ELF-1 (cell line): ENCODE measurements around the gene FUBP3.

ENCODE experiments used
- DNase-seq: peaks from one replicate; pipeline ENCODE4 v3.0.0-alpha.2; 2016; ENCODE audit warnings: low read depth, low spot score

The FUBP3 gene

GRCh38 chr9:130634191-130634768 is 54.9 kb downstream of the FUBP3 start:
- DNase-seq: no peak

DNA sequence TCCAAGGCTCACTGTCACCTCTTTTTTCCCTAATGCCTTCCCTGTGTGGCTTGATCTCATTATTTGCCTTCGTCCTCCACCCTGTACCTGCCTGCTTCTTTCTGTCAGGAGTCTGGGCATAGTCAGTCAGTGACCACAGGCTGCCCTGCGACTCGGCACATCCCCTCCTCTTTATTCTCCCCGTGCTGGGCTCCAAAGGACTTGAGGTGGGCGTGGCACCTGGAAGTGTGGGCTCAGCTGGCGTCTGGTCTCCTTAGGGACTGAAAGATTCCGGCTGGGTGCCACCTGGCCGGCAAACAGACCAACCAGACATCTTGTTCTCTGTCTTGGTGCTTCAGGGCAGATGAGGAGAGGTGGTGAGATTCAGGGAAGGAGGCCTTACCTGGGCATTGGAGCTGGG is 55.4 kb downstream of the FUBP3 start:
- DNase-seq: no peak

- DNase-seq: no peak
Measured at GRCh38 chr9:130635306-130635705, 55.9 kb downstream of the FUBP3 start.

- DNase-seq: no peak
Measured at GRCh38 chr9:130635721-130636647, 56.6 kb downstream of the FUBP3 start.

GRCh38 chr9:130636648-130637020 is 57.3 kb downstream of the FUBP3 start:
- no peak for DNase-seq

GRCh38 chr9:130638284-130639123 is 59.1 kb downstream of the FUBP3 start:
- DNase-seq: no peak

- DNase-seq: no peak
Measured at GRCh38 chr9:130639124-130639765, 59.9 kb downstream of the FUBP3 start.

DNA sequence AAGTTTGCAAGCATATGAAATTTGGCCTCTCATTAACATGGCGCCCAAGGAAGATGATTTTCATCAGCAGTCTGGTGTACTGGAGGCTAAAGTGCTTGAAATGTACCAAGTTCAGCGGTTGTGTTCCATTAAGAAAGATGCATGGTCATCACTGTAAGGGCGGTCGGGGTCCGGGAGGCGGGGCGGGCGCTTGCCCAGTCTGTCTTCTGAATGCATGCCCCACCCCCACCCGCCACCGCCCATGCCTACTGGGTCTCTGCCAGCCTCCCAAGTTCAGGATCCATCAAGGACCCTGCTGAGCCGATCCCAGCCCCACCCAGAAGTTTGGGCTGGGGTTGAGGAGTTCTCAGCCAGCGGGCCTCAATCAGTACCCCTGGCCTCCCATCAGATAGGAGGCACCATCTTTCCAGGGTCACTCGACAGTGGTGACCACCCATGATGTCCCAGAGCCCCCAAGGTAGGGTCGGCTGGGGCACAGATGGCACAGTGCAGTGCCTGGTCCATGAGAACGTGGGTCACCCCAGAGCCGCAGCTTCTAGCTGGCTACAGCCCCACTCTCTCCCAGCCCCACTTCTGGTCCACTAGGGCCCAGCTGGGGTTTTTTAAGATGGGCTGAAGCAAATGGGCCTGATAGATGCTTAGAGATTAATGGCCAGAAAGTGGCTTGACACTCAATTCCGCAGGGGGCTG is 60.6 kb downstream of the FUBP3 start:
- DNase-seq: no peak

DNA sequence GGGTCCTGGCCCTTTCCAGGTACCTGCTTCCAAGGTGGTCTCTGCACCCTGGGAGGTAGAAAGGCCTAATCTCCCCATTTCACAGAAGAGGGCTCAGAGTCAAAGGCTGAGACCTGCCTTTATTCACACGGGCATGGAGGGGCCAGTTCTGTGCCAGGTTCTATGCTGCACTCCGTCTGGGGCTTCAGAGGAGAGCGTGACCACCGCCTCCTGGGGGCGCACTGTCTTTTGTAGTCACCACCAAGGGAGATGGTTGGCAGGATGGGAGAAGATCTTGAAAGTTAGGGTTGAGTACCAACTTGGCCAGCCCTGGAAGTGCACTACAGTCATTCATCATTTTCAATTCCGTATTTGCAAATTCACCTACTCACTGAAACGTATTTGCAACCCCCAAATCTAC is 61.3 kb downstream of the FUBP3 start:
- no peak for DNase-seq

GRCh38 chr9:130642926-130643325 is 63.5 kb downstream of the FUBP3 start:
- no peak for DNase-seq

DNA sequence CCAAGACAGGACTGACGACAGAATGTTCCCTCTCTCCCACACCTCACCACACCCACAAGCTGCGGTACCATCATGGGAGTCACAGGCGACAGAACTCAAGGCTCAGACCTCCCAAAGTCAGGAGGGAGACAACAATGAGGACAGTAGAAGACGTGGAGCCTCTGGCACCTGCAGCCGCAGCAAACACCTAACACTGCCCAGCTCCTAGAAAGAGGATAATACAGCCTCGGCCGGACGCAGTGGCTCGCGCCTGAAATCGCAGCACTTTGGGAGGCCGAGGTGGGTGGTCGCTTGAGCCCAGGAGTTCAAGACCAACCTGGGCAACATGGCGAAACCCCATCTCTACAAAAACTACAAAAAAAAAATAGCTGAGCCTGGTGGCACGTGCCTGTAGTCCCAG is 71.8 kb downstream of the FUBP3 start:
- DNase-seq: no peak

GRCh38 chr9:130651752-130652151 is 72.4 kb downstream of the FUBP3 start:
- DNase-seq: no peak

DNA sequence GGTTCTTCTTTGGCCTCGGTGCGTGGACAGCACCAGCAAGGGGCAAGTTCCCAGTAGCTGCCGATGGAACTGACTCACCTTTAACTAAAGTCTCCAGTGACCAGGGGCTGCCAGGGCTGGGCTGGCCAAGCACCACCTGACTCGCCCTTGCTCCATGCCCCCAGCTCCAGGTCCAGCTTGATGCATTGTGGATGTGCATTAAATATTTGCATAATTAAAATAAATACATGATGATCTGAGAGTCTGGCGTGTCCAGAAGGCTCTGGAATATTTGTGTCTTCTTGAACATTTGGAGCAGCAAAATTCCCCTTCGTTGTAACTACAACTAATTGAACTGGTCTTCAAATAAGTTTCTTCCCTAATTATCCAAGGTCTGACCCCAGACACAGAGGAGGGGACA is 75.5 kb downstream of the FUBP3 start:
- no peak for DNase-seq

DNA sequence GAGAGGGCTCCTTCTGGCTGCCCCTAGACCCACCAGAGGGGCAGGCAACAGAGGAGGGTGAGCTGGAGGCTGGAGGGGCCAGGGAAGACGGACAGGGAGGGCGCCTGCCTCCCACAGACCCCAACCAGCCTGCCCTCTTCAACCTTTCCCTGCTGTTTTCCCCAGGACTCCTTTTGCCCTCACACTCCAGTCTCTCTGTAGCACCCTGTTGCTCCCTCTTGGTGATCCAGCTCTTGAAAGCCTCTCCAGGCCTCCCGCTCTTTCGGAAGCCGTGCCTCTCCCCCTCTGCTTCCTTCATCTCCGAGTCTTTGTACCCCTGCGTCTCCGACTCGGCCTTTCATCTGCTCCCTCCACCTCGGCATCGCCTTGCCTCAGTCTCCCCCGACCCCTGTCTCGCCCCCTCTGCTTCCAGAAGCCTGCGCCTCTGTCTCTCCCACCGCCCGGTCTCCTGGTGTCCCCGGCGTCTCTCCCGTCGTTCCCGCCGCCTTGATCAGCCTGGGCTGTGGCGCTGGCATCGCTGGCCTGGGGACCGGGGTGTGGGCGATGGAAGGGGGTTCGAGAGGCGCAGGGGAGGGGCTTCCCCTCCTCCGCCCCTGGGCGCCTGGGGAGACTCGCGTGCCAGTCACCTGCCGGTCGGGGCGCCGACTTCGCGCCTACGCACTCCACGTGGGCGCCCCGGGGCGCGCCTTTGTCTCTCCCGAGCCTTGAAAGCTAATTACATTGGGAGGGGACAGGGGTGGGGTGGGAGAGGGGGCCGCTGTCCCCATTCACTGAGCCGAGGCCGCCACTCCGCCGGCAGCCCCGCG is 79.7 kb downstream of the FUBP3 start:
- DNase-seq: no peak

GRCh38 chr9:130659699-130660248 is 80.4 kb downstream of the FUBP3 start:
- no peak for DNase-seq

DNA sequence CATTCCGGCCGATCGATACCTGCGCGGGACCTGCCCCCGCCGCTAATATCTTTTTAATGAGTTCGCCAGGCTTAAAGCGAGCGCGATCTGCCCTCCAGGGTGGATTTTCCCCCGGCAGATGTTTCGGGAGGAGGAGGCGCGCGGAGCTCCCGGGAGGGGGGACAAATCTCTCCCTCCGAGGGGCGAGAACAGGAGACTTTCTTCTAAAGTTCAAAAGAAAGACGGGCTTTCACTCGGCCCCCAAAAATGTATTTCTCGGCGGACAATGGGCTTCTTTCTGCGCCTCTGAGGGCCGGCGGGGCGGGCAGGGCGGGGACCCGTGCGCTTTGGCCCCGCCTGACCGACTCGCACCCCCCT is 80.9 kb downstream of the FUBP3 start:
- DNase-seq: no peak

DNA sequence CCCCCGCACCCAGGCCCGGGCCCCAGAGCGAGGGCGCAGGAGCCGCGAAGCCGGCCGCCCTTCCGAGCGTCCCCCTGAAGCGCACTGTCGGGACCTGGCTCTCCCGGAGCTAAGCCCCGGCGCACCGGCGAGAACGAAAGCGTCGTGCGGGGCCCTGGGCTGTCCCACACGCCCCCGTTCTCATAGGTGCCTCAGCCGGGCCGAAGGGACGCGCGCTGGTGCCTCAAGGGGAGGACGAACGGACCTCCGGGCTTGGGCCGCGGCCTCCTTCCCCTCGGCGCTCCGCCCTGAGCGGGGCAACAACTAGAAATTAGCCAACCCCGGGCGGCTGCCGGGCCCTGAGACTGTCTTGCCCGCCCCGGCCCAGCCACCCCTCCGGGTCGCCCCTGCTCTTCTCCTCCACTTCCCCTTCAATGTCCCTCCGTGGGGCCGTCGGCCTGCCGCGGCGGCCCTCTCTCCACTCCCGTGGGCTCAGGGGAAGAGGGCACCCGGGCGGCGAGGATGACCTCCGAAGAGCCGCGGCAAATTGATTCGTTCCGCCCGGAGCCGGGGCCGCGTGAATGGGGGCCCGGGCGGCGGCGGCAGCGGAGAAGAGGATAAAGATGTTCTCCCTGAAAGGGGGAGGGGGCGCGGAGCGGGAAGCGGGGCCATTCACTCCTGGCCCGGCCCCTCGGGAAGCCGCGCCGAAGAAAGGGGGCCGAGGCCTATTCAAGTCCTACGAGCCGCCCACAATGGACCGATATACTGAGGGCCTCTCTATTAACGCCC is 81.5 kb downstream of the FUBP3 start:
- peak; percentile 52 for DNase-seq

- peak; percentile 34 for DNase-seq
Measured at GRCh38 chr9:130661451-130662098, 82.2 kb downstream of the FUBP3 start.
